T-cell (primary cell): ENCODE results near the gene EEF1B2. TPM values are rescaled to one million over a fixed set of nuclear protein-coding genes. Genes with fewer than 3 reads are reported as not detected.
"Not testable (repeated sequence)": the region's sequence is repeated elsewhere in the genome, so short reads cannot be mapped to it uniquely, and the experiment has no call there.

Experiments used
- ATAC-seq, 4 experiments: fragments of 200-7000 bp in 3 of 4; fragments of 150-1000 bp in 1 of 4; cut with Tn5 transposase; replicated peaks in 1 of 4; 1 replicate in 3 of 4; 2 replicates in 1 of 4; pipeline ENCODE4 v1.10.0; 2021; ENCODE audit warnings: moderate library complexity in 3 of 4, mild to moderate bottlenecking in 2 of 4, moderate number of reproducible peaks in 1 of 4
- CTCF ChIA-PET, 2 donors: fragments of 300-600 bp; sonication (Branson Sonifier 250); formaldehyde crosslinking; loops; one replicate each; lab custom pipeline; 2022; ENCODE audit warnings: antibody characterized with exemption in 2 of 2; lab: Charles Lee
- POLR2A ChIA-PET, 2 donors: fragments of 300-600 bp; sonication (Branson Sonifier 250); formaldehyde crosslinking; loops; one replicate each; lab custom pipeline; 2022; ENCODE audit warnings: antibody characterized with exemption in 2 of 2; lab: Charles Lee
- DNase-seq, 35 experiments: peaks; one replicate each; pipeline versions ENCODE4 v3.0.0 to v3.0.0-alpha.2; 2013 to 2023
- H3K27ac ChIP-seq: one replicate; pipeline ENCODE4 v1.5.1; 2013; ENCODE audit warnings: low read length
- H3K27me3 ChIP-seq, 2 experiments: replicated peaks in 1 of 2; 1 replicate in 1 of 2; 2 replicates in 1 of 2; pipeline versions ENCODE4 v1.6.1 to v1.7.0; 2013; ENCODE audit warnings: low read length in 1 of 2, mixed read lengths in 1 of 2; ENCODE audit not compliant: control insufficient read depth in 2 of 2, insufficient read depth in 2 of 2; ENCODE audit errors: extremely low read depth in 1 of 2
- H3K36me3 ChIP-seq, 2 donors: 1 replicate in 1 of 2; 2 replicates in 1 of 2; pipeline versions ENCODE4 v1.6.1 to v1.7.0; 2013; ENCODE audit warnings: low read length in 1 of 2; ENCODE audit not compliant: control insufficient read depth in 2 of 2, insufficient read depth in 1 of 2; ENCODE audit errors: extremely low read depth in 1 of 2
- H3K4me1 ChIP-seq, 2 experiments: 1 replicate in 1 of 2; 2 replicates in 1 of 2; pipeline versions ENCODE4 v1.6.1 to v1.7.0; 2013; ENCODE audit warnings: low read length in 2 of 2, mixed read lengths in 1 of 2; ENCODE audit not compliant: insufficient read depth in 2 of 2, control insufficient read depth in 1 of 2; ENCODE audit errors: extremely low read depth in 1 of 2
- H3K4me3 ChIP-seq, 2 donors: 1 replicate in 1 of 2; 2 replicates in 1 of 2; pipeline versions ENCODE4 v1.5.1 to v1.7.0; 2013; ENCODE audit warnings: mild to moderate bottlenecking in 2 of 2, low read length in 1 of 2, moderate library complexity in 1 of 2; ENCODE audit not compliant: control insufficient read depth in 1 of 2; ENCODE audit errors: extremely low read depth in 1 of 2
- H3K9me3 ChIP-seq: 2 replicates; pipeline ENCODE4 v1.7.0; 2013
- H3K27ac Mint-ChIP-seq, 2 donors: one replicate each; pipeline ENCODE4 v1.8.0; 2020 to 2021; ENCODE audit warnings: mild to moderate bottlenecking in 2 of 2, mixed read lengths in 2 of 2
- H3K27me3 Mint-ChIP-seq, 2 donors: one replicate each; pipeline ENCODE4 v1.8.0; 2021 to 2022; ENCODE audit warnings: mixed read lengths in 2 of 2
- H3K36me3 Mint-ChIP-seq: one replicate; pipeline ENCODE4 v1.8.0; 2021; ENCODE audit warnings: mixed read lengths
- H3K4me1 Mint-ChIP-seq, 3 donors: one replicate each; pipeline ENCODE4 v1.8.0; 2020 to 2022; ENCODE audit warnings: mixed read lengths in 3 of 3, mild to moderate bottlenecking in 1 of 3
- H3K4me3 Mint-ChIP-seq, 3 donors: one replicate each; pipeline ENCODE4 v1.8.0; 2020 to 2022; ENCODE audit warnings: mild to moderate bottlenecking in 3 of 3, mixed read lengths in 3 of 3, moderate library complexity in 3 of 3
- H3K9me3 Mint-ChIP-seq, 3 donors: one replicate each; pipeline ENCODE4 v1.8.0; 2020 to 2022; ENCODE audit warnings: mixed read lengths in 3 of 3
- WGBS: methylation state at CpG from one replicate; pipeline ENCODE4 v1.1.5; 2013; ENCODE audit warnings: missing lambda C conversion rate; ENCODE audit not compliant: insufficient coverage; 5-methylcytosine and 5-hydroxymethylcytosine counted together
- total RNA-seq, 35 experiments: library from RNA in 6 of 35; stranded (reverse) in 6 of 35; fragments of 120-200 nt in 1 of 35; gene quantifications; one replicate each; pipeline versions ENCODE4 v1.2.1 to v1.2.4 and lab custom pipeline; 2013 to 2026

EEF1B2 gene
- total RNA-seq, 5 donors from 2014 or later (not counting 1 experiment from before 2014, with no cell fraction given): 803 to 1,031 (median 879) TPM

DNA sequence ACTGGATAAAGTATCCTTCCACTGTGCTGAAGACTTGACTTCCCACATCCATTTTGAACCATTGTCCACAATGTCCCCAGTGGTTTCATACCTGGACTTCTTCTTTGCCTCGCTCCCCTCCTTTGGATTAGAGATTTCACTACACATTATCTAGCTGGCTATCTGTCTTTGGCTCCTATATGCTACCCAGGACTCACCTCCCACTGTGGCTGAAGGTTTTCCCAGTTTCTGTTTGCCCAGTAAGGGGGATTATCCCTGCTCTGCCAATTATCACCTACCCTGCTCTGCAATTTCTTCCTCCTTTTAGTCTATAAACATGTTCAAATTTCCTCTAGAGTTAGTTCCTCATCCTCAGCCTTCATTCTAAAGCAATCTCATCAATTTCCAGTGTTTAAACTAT, 9.5 kb upstream of the EEF1B2 start:
- H3K9me3 ChIP-seq: no peaks in the 10 kb centered on the region
- no peak for DNase-seq
- H3K4me3 ChIP-seq: no peak overlapping the region
- ATAC-seq: no peak
- peaks cover 4 to 56% of the 10 kb centered on the region in 2 donors for H3K36me3 ChIP-seq
- H3K9me3 Mint-ChIP-seq: no peaks in the 10 kb centered on the region
- H3K27me3 ChIP-seq: no peaks in the 10 kb centered on the region
- WGBS: no CpG with 5 or more reads among the region's 1 CpG
- ChIA-PET POLR2A (no interaction called here), CTCF (interaction anchor here in 1 of 2 donors (0.7 kb wide), 1 partner anchor 638 kb away, joined by 5 read pairs; no protein-coding TSS in a partner anchor)
- peaks cover 42% of the 10 kb centered on the region for H3K36me3 Mint-ChIP-seq
- H3K27ac Mint-ChIP-seq: no peak overlapping the region
- no peak overlapping the region for H3K4me3 Mint-ChIP-seq
- peaks cover 14 to 24% (median 21%) of the 10 kb centered on the region in 3 donors for H3K4me1 Mint-ChIP-seq
- H3K4me1 ChIP-seq: no peaks in the 10 kb centered on the region
- H3K27me3 Mint-ChIP-seq: no peaks in the 10 kb centered on the region
- H3K27ac ChIP-seq: no peak overlapping the region

DNA sequence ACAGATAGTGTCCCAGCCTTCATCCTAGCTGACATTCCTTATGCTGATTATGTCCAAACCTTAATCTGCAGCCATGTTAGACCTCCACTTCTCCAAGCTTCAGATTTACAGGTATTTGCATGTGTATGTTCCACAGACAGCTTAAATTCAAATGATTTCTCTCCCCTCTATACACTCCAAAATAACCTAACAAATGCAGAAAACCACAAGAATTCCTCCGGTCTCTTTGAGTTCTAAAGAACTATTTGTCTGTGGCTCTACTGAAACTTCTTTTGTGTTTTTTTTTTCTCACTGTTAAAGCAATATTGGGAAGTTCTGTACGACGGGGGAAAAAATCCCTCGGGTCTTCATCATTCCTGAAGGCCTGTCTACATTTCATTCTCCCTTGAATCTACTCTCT, 9.1 kb upstream of the EEF1B2 start:
- Histone ChIP-seq H3K27ac (no peak overlapping the region), H3K4me1 (no peaks in the 10 kb centered on the region), H3K36me3 (peaks cover 4 to 52% of the 10 kb centered on the region in 2 donors), H3K27me3 (no peaks in the 10 kb centered on the region), H3K9me3 (no peaks in the 10 kb centered on the region), H3K4me3 (no peak overlapping the region)
- H3K27me3 Mint-ChIP-seq: no peaks in the 10 kb centered on the region
- DNase-seq (no peak), ATAC-seq (no peak)
- no peaks in the 10 kb centered on the region for H3K9me3 Mint-ChIP-seq
- peaks cover 42% of the 10 kb centered on the region for H3K36me3 Mint-ChIP-seq
- ChIA-PET CTCF (interaction anchor here in 1 of 2 donors (0.7 kb wide), 1 partner anchor 638 kb away, joined by 5 read pairs; no protein-coding TSS in a partner anchor), POLR2A (no interaction called here)
- no peak overlapping the region for H3K4me3 Mint-ChIP-seq
- no CpG with 5 or more reads among the region's 4 CpGs for WGBS
- H3K4me1 Mint-ChIP-seq: peaks cover 14 to 24% (median 21%) of the 10 kb centered on the region in 3 donors
- no peak overlapping the region for H3K27ac Mint-ChIP-seq

DNA sequence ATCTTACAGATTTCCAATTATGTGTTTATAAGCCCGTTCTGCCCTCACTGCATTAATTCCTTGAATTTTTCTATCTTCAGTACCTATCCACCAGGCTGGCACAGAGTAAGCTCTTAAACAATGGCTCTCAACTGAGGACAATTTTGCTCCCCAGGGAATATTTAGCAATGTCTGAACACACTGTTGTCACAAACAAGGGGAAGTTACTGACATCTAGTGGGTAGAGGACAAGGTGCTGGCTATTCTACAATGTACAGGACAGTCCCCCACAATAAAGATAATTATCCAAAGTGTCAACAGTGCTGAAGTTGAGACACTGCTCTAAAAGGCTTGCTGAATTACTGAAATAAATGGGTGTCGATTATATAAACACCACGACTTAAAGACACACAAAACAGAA, 5.5 kb upstream of the EEF1B2 start:
- H3K4me3 Mint-ChIP-seq: no peak overlapping the region

DNA sequence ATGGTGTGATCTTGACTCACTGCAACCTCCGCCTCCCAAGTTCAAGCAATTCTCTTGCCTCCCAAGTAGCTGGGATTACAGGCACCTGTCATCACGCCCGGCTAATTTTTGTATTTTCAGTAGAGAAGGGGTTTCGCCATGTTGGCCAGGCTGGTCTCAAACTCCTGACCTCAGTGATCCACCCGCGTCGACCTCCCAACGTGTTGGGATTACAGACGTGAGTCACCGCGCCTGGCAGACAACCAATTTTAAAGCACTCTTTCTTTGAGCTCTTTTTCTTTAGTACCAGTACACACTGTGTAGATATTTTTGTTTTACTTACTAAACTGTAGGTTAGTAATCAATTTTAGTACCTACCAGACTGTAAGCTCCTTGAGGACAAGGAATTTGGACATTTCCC, 2.7 kb upstream of the EEF1B2 start:
- not testable (repeated sequence) for H3K27ac Mint-ChIP-seq, H3K36me3 Mint-ChIP-seq, H3K27me3 ChIP-seq, ATAC-seq, H3K4me3 ChIP-seq, DNase-seq, H3K9me3 Mint-ChIP-seq, H3K27me3 Mint-ChIP-seq, H3K27ac ChIP-seq, H3K9me3 ChIP-seq
- peaks cover 46 to 53% (median 52%) of the 10 kb centered on the region in 3 donors for H3K4me1 Mint-ChIP-seq
- ChIA-PET POLR2A (interaction anchor here in 1 of 2 donors (0.7 kb wide), 1 partner anchor 1604 kb away, joined by 3 read pairs; no protein-coding TSS in a partner anchor), CTCF (interaction anchor here (0.5 to 0.6 kb wide), 2 partner anchors 74 to 401 kb away, joined by 3 to 12 read pairs; no protein-coding TSS in a partner anchor)
- H3K4me3 Mint-ChIP-seq: peak overlapping the region; percentile 95 to 99 (median 99)
- Histone ChIP-seq H3K4me1 (peaks cover 13 to 25% of the 10 kb centered on the region in 2 experiments), H3K36me3 (peaks cover 0 to 13% of the 10 kb centered on the region in 2 donors)
- WGBS: 93% methylated on average over 3 of the region's 11 CpGs

More for the DNA sequence above, 5.5 kb upstream of the EEF1B2 start:
- peaks cover 0 to 21% of the 10 kb centered on the region in 2 donors for H3K36me3 ChIP-seq
- ChIA-PET POLR2A (no interaction called here), CTCF (interaction anchor here in 1 of 2 donors (0.6 kb wide), 2 partner anchors 70 to 859 kb away, joined by 3 to 9 read pairs; no protein-coding TSS in a partner anchor)
- ATAC-seq: no peak
- 100% methylated on average over 1 of the region's 3 CpGs for WGBS
- no peak overlapping the region for H3K27ac ChIP-seq
- no peaks in the 10 kb centered on the region for H3K27me3 ChIP-seq
- H3K4me1 ChIP-seq: peaks cover 6 to 12% of the 10 kb centered on the region in 2 experiments
- Mint-ChIP-seq H3K9me3 (no peaks in the 10 kb centered on the region), H3K4me1 (peaks cover 37 to 42% (median 41%) of the 10 kb centered on the region in 3 donors), H3K27ac (no peak overlapping the region), H3K27me3 (no peaks in the 10 kb centered on the region), H3K36me3 (peaks cover 16% of the 10 kb centered on the region)
- DNase-seq: no peak
- H3K4me3 ChIP-seq: no peak overlapping the region
- no peaks in the 10 kb centered on the region for H3K9me3 ChIP-seq

DNA sequence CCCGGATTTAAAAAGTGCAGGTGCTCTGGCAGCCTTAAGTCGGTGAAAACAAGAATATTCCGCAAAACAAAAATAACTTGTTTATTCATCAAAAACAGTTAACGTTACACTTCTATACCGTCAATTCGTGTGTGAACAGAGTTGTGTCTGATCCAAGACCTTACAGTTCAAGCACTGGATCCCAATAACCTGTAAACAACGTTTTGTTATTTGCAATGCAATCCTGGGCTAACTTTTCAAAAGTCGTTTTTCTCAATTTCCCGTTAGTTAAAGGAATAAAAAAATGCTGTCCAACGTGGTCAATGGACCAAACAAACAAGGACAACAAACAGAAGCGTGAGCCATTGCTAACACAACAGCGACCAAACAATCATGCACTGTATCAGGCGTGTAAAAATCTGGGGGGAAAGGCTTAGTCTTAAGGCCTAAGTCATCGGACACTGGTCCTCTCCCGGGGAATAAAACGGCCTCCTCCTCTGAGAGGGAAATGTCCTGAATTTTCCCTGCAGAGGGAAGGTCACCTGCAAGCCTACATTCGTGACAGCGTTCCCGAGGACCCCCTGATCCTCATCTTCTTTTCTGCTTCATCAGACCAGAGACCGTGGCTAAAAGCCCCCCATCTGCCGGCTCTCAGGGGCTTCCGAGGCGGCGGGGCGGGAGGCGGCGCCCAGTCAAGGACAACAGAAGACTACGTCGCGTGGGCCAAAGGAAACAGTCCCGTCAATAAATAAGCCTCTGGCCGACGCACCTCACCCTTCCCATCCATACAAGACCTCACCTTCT, 941 bp upstream of the EEF1B2 start:
- H3K36me3 Mint-ChIP-seq: peaks cover 22% of the 10 kb centered on the region
- ATAC-seq (peak in 2 of 4 experiments; percentile 7), DNase-seq (no peak)
- H3K9me3 Mint-ChIP-seq: no peaks in the 10 kb centered on the region
- POLR2A ChIA-PET: no interaction called here
- peak overlapping the region; percentile 95 to 99 (median 99) for H3K4me3 Mint-ChIP-seq
- peaks cover 13 to 25% of the 10 kb centered on the region in 2 experiments for H3K4me1 ChIP-seq
- peak overlapping the region; percentile 78 to 96 for H3K4me3 ChIP-seq
- CTCF ChIA-PET: no interaction called here
- H3K9me3 ChIP-seq: no peaks in the 10 kb centered on the region
- peaks cover 0 to 26% of the 10 kb centered on the region in 2 donors for H3K36me3 ChIP-seq
- H3K27ac ChIP-seq: peak overlapping the region; percentile 73
- H3K27ac Mint-ChIP-seq: peak overlapping the region; percentile 96 to 98
- H3K27me3 Mint-ChIP-seq: no peaks in the 10 kb centered on the region
- no peaks in the 10 kb centered on the region for H3K27me3 ChIP-seq
- H3K4me1 Mint-ChIP-seq: peaks cover 63 to 66% (median 65%) of the 10 kb centered on the region in 3 donors
- whole genome bisulfite sequencing: 2% methylated on average over 21 of the region's 33 CpGs

DNA sequence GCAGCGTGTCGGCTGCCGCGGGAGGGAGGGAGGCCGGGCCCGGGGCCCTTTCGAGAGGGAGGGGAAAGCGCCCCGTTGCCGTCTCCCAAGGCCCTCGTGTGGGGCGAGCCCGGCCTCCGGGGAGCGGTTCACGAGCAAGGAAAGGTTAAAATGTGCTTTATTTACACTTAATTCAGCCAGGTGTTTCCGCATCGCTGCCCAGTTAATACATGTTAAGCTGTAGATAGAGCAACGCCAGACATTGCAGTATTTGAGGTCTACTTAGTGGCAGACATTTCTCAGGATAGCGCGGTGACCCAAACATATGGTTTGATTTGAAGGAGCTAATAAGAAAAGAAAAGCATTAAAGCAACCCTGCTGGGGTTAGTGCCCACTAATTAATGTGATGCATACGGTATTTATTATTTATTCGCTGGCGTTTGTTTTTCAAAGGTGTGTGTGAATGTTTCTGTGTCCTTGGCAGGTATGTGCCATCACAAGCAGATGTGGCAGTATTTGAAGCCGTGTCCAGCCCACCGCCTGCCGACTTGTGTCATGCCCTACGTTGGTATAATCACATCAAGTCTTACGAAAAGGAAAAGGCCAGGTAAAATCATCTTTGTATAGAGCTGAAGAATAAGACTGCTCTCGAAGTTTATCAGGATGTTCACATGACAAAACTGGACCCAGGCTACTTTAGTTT, 571 bp downstream of the EEF1B2 start:
- Mint-ChIP-seq H3K27ac (peak overlapping the region; percentile 96 to 98), H3K9me3 (no peaks in the 10 kb centered on the region), H3K27me3 (no peaks in the 10 kb centered on the region), H3K36me3 (peaks cover 26% of the 10 kb centered on the region), H3K4me3 (peak overlapping the region; percentile 95 to 99 (median 99)), H3K4me1 (peaks cover 57 to 63% (median 62%) of the 10 kb centered on the region in 3 donors)
- H3K27ac ChIP-seq: peak overlapping the region; percentile 73
- peaks cover 13 to 25% of the 10 kb centered on the region in 2 experiments for H3K4me1 ChIP-seq
- ATAC-seq (peak in 3 of 4 experiments; percentile 59 to 62 (median 62)), DNase-seq (peak in 4 of 35 experiments; percentile 2 to 67 (median 54))
- ChIA-PET CTCF (interaction anchor here (0.5 to 1.4 kb wide), 3 partner anchors 63 to 77 kb away, joined by 3 to 7 read pairs (median 3); partner anchors contain the start of gene INO80D (in 1 of the 2)), POLR2A (interaction anchor here in 1 of 2 donors (0.5 to 0.9 kb wide), 2 partner anchors 9 to 92 kb away, joined by 4 read pairs; no protein-coding TSS in a partner anchor)
- no peaks in the 10 kb centered on the region for H3K9me3 ChIP-seq
- H3K4me3 ChIP-seq: peak overlapping the region; percentile 78 to 96
- peaks cover 0 to 26% of the 10 kb centered on the region in 2 donors for H3K36me3 ChIP-seq
- under 1% methylated on average over 22 of the region's 30 CpGs for WGBS
- H3K27me3 ChIP-seq: no peaks in the 10 kb centered on the region
